Measurements from ENCODE around the gene CHD9. TPM values are rescaled to one million over a fixed set of nuclear protein-coding genes. Genes with fewer than 3 reads are reported as not detected.

Gene CHD9
- total RNA-seq, 6 experiments from 2014 or later = 19.8 to 44.3 (median 30.2) TPM

- ATAC-seq (peak; percentile 4 to 31 (median 20)), DNase-seq (peak; percentile 63 to 80 (median 77))
- Histone ChIP-seq H3K36me3 (no peaks in the 10 kb centered on the region), H3K9me3 (no peaks in the 10 kb centered on the region), H3K27ac (peak overlapping the region; percentile 67 to 92 (median 76)), H3K4me1 (peaks cover 0 to 21% (median 10%) of the 10 kb centered on the region in 4 donors), H3K4me3 (peak overlapping the region; percentile 73 to 82 (median 81)), H3K27me3 (no peaks in the 10 kb centered on the region)
- no peak for TF ChIP-seq CTCF (IDR thresholded peaks at IDR 0.05)
- no peak for TF ChIP-seq POLR2A (IDR thresholded peaks at IDR 0.05)
- 0% methylated on average over 7 of the region's 77 CpGs for WGBS (ENCODE audit: insufficient coverage, low coverage, low lambda C conversion rate, missing lambda C conversion rate)
- intact Hi-C loops (cut with DNase I) = no loop called here
Observed at GRCh38 chr16:53131363-53132071, 76.7 kb downstream of the CHD9 start.

GRCh38 chr16:53132406-53132805 lies 77.6 kb downstream of the CHD9 start:
- DNase-seq = no peak
- no peak for ATAC-seq
- Histone ChIP-seq H3K36me3 (no peaks in the 10 kb centered on the region), H3K4me1 (peaks cover 0 to 21% (median 10%) of the 10 kb centered on the region in 4 donors), H3K9me3 (no peaks in the 10 kb centered on the region), H3K27me3 (no peaks in the 10 kb centered on the region), H3K27ac (peak overlapping the region in 2 of 3 donors; percentile 67 to 92), H3K4me3 (peak overlapping the region; percentile 73 to 82 (median 81))
- no peak for TF ChIP-seq CTCF (IDR thresholded peaks at IDR 0.05)
- no peak for TF ChIP-seq POLR2A (IDR thresholded peaks at IDR 0.05)
- 50% methylated on average over 6 of the region's 6 CpGs for WGBS (ENCODE audit: insufficient coverage, low coverage, low lambda C conversion rate, missing lambda C conversion rate)
- intact Hi-C loops (cut with DNase I) = no loop called here

- Histone ChIP-seq H3K27ac (no peak overlapping the region), H3K4me3 (no peak overlapping the region), H3K9me3 (no peaks in the 10 kb centered on the region), H3K36me3 (no peaks in the 10 kb centered on the region), H3K27me3 (no peaks in the 10 kb centered on the region), H3K4me1 (peaks cover 0 to 20% (median 7%) of the 10 kb centered on the region in 4 donors)
- DNase-seq = no peak
- WGBS (ENCODE audit: insufficient coverage, low coverage, low lambda C conversion rate, missing lambda C conversion rate) = 83% methylated on average over 2 of the region's 2 CpGs
- TF ChIP-seq CTCF (IDR thresholded peaks at IDR 0.05) = no peak
- TF ChIP-seq POLR2A (IDR thresholded peaks at IDR 0.05) = no peak
- intact Hi-C loops (cut with DNase I) = no loop called here
- ATAC-seq = no peak
Observed at GRCh38 chr16:53135329-53135728, 80.5 kb downstream of the CHD9 start.

GRCh38 chr16:53142823-53143568 lies 88.2 kb downstream of the CHD9 start:
- Histone ChIP-seq H3K36me3 (no peaks in the 10 kb centered on the region), H3K4me1 (peaks cover 0 to 8% (median 0%) of the 10 kb centered on the region in 4 donors), H3K9me3 (no peaks in the 10 kb centered on the region), H3K27me3 (no peaks in the 10 kb centered on the region), H3K27ac (no peak overlapping the region), H3K4me3 (no peak overlapping the region)
- DNase-seq (no peak), ATAC-seq (peak in 1 of 4 donors; percentile 49)
- 93% methylated on average over 6 of the region's 6 CpGs for WGBS (ENCODE audit: insufficient coverage, low coverage, low lambda C conversion rate, missing lambda C conversion rate)
- intact Hi-C loops (cut with DNase I) = no loop called here
- no peak for TF ChIP-seq POLR2A (IDR thresholded peaks at IDR 0.05)
- TF ChIP-seq CTCF (IDR thresholded peaks at IDR 0.05) = no peak
